Neural cell (in vitro differentiated cells): ENCODE data around the gene NACC2.

ENCODE experiments used
- CTCF ChIP-seq: fragments of 450-650 bp; IDR thresholded peaks from 2 replicates; pipeline ENCODE4 v1.5.1; 2014; ENCODE audit warnings: antibody characterized with exemption, mild to moderate bottlenecking, moderate library complexity; ENCODE audit not compliant: poor library complexity, severe bottlenecking
- EP300 ChIP-seq: fragments of 450-650 bp; conservative IDR thresholded peaks from 2 replicates; pipeline ENCODE4 v1.6.1; 2014; ENCODE audit warnings: antibody characterized with exemption, mild to moderate bottlenecking, moderate library complexity; ENCODE audit not compliant: poor library complexity, severe bottlenecking
- EZH2 ChIP-seq: fragments of 200-600, 300-800 bp; shearing (Covaris generic), sonication (generic); IDR thresholded peaks from 2 replicates; pipeline ENCODE4 v1.6.1; 2014; ENCODE audit warnings: antibody characterized with exemption, low read length, borderline replicate concordance, mild to moderate bottlenecking; ENCODE audit not compliant: insufficient read depth, poor library complexity, severe bottlenecking
- POLR2AphosphoS5 ChIP-seq: IDR thresholded peaks from 2 replicates; pipeline ENCODE4 v1.6.1; 2012
- RAD21 ChIP-seq: fragments of 450-650 bp; conservative IDR thresholded peaks from 2 replicates; pipeline ENCODE4 v1.6.1; 2014; ENCODE audit warnings: antibody characterized with exemption, mild to moderate bottlenecking, moderate library complexity
- TAF1 ChIP-seq: IDR thresholded peaks from 2 replicates; pipeline ENCODE4 v1.6.1; 2012; ENCODE audit warnings: low read depth

GRCh38 chr9:136043441-136043991 lies 51.6 kb downstream of the NACC2 start:
- TF ChIP-seq EP300 = no peak
- no peak for TF ChIP-seq TAF1
- TF ChIP-seq CTCF = no peak
- no peak for TF ChIP-seq POLR2AphosphoS5
- TF ChIP-seq RAD21 = no peak
- TF ChIP-seq EZH2 = no peak
